H1 (cell line): ENCODE data around the gene IRF2BP1. TPM values are rescaled to one million over a fixed set of nuclear protein-coding genes. Genes with fewer than 3 reads are reported as not detected.

Experiments
- BACH1 ChIP-seq: IDR thresholded peaks from 2 replicates; pipeline ENCODE4 v1.6.1; 2012; ENCODE audit warnings: low read length, improper control_type of control experiment
- CREB1 ChIP-seq: IDR thresholded peaks from 2 replicates; pipeline ENCODE4 v1.6.1; 2012; ENCODE audit warnings: inconsistent platforms
- RFX5 ChIP-seq: IDR thresholded peaks from 2 replicates; pipeline ENCODE4 v1.6.1; 2011; ENCODE audit warnings: low read depth, low read length, improper control_type of control experiment, borderline replicate concordance
- SP2 ChIP-seq: IDR thresholded peaks from 2 replicates; pipeline ENCODE4 v1.6.1; 2012; ENCODE audit warnings: mild to moderate bottlenecking, low read length, inconsistent platforms
- SUZ12 ChIP-seq: fragments of 200-600 bp; sonication (generic); IDR thresholded peaks from 2 replicates; pipeline ENCODE4 v1.6.1; 2012; ENCODE audit warnings: mild to moderate bottlenecking, inconsistent platforms, low read length, moderate library complexity, mixed read lengths
- YY1 ChIP-seq: IDR thresholded peaks from 2 replicates; pipeline ENCODE4 v1.6.1; 2011; ENCODE audit warnings: low read depth, mild to moderate bottlenecking, low read length
- polyA plus RNA-seq, 7 experiments: library from polyadenylated mRNA; depleted of rRNA in 3 of 7; stranded (reverse) in 5 of 7; unstranded in 2 of 7; fragments of >200 nt in 5 of 7; fragments of 200-250 nt in 2 of 7; gene quantifications; 1 replicate in 5 of 7; 2 replicates in 1 of 7; 4 replicates in 1 of 7; pipeline versions ENCODE4 v1.2.1 to v1.2.3, GENCODE V29; 2011 to 2013; ENCODE audit warnings: missing spikeins in 2 of 7, mixed read lengths in 2 of 7
- total RNA-seq: library from RNA; stranded (reverse); fragmentation: NEBNext Ultra II Directional; extraction: Animal tissue kit (Norgen Biotek cat#: 25700); gene quantifications from 2 replicates; pipeline ENCODE4 v1.2.1, GENCODE V29; 2021

Gene IRF2BP1
- total and polyA plus RNA-seq, 2 of the 8 experiments (the other 6 are each of a cell fraction or from before 2014, with no cell fraction given): 12.1 to 24.4 TPM

GRCh38 chr19:45899253-45899652 is 13.3 kb upstream of the IRF2BP1 start (continued):
- TF ChIP-seq YY1 (no peak), SUZ12 (no peak), RFX5 (no peak), SP2 (no peak), BACH1 (no peak), CREB1 (no peak)
- TF ChIP-seq, all 59 proteins: peak for 0
